Kidney epithelial cell (primary cell): ENCODE measurements around the gene TMEM130. TPM values are rescaled to one million over a fixed set of nuclear protein-coding genes. Genes with fewer than 3 reads are reported as not detected.
A peak's percentile ranks its signal among the peaks of the same experiment; 100 is the strongest.

Source experiments
- DNase-seq: peaks from one replicate; pipeline ENCODE4 v3.0.0-alpha.2; 2010; ENCODE audit warnings: low read depth
- H3K27me3 ChIP-seq: 2 replicates; pipeline ENCODE4 v1.6.0; 2011; ENCODE audit warnings: low read length; ENCODE audit not compliant: control insufficient read depth, insufficient read depth
- H3K36me3 ChIP-seq: 2 replicates; pipeline ENCODE4 v1.5.1; 2011; ENCODE audit warnings: low read length; ENCODE audit not compliant: control insufficient read depth, insufficient read depth
- H3K4me3 ChIP-seq: 2 replicates; pipeline ENCODE4 v1.5.1; 2011; ENCODE audit warnings: low read depth, mild to moderate bottlenecking, control low read depth, low read length
- CTCF ChIP-seq: IDR thresholded peaks from 2 replicates; pipeline ENCODE4 v1.5.1; 2011; ENCODE audit warnings: mild to moderate bottlenecking, moderate library complexity, low read length, control low read depth, inconsistent platforms; ENCODE audit not compliant: insufficient read depth, poor library complexity, severe bottlenecking
- total RNA-seq: library from RNA; depleted of rRNA; stranded (reverse); fragments of >200 nt; gene quantifications from 2 replicates; pipeline ENCODE4 v1.2.3, GENCODE V29; 2015

The TMEM130 gene
- total RNA-seq, 1 donor from 2014 or later, result 0.33 TPM

GRCh38 chr7:98869027-98869596 lies 702 bp downstream of the TMEM130 start:
- no peak for TF ChIP-seq CTCF
- H3K36me3 ChIP-seq, result no peaks in the 10 kb centered on the region
- H3K27me3 ChIP-seq, result peaks cover 18% of the 10 kb centered on the region
- H3K4me3 ChIP-seq, result peak overlapping the region; percentile 50
- no peak for DNase-seq

GRCh38 chr7:98868450-98868849 lies 1.4 kb downstream of the TMEM130 start:
- Histone ChIP-seq H3K36me3 (no peaks in the 10 kb centered on the region), H3K4me3 (no peak overlapping the region), H3K27me3 (peaks cover 18% of the 10 kb centered on the region)
- TF ChIP-seq CTCF, result no peak
- DNase-seq, result no peak

GRCh38 chr7:98866765-98867164 lies 3.0 kb downstream of the TMEM130 start:
- H3K27me3 ChIP-seq, result peaks cover 18% of the 10 kb centered on the region
- TF ChIP-seq CTCF, result no peak
- no peaks in the 10 kb centered on the region for H3K36me3 ChIP-seq
- H3K4me3 ChIP-seq, result no peak overlapping the region
- DNase-seq, result no peak

GRCh38 chr7:98866351-98866750 lies 3.5 kb downstream of the TMEM130 start:
- DNase-seq, result no peak
- Histone ChIP-seq H3K27me3 (peaks cover 18% of the 10 kb centered on the region), H3K36me3 (no peaks in the 10 kb centered on the region), H3K4me3 (no peak overlapping the region)
- no peak for TF ChIP-seq CTCF

- DNase-seq, result no peak
- H3K36me3 ChIP-seq, result no peaks in the 10 kb centered on the region
- H3K27me3 ChIP-seq, result peaks cover 14% of the 10 kb centered on the region
- no peak for TF ChIP-seq CTCF
- no peak overlapping the region for H3K4me3 ChIP-seq
Observed at GRCh38 chr7:98864731-98865453, 4.9 kb downstream of the TMEM130 start.
